ENCODE results near the gene UNC13D. TPM values are rescaled to one million over a fixed set of nuclear protein-coding genes. Genes with fewer than 3 reads are reported as not detected.
A peak's percentile ranks its signal among the peaks of the same experiment; 100 is the strongest.

The UNC13D gene
- total RNA-seq, 2 experiments from 2014 or later: 8.0 to 17.8 TPM

GRCh38 chr17:75842963-75843576, 1.1 kb downstream of the UNC13D start:
- Histone ChIP-seq H3K4me3 (ENCODE audit: low read depth, low read length, poor library complexity, severe bottlenecking) (peak overlapping the region; percentile 29), H3K27ac (ENCODE audit: low read depth, low read length, poor library complexity, severe bottlenecking) (no peak overlapping the region), H4K20me1 (ENCODE audit: insufficient read depth, low read length) (no peaks in the 10 kb centered on the region), H3K9me2 (ENCODE audit: insufficient read depth, low read length) (no peaks in the 10 kb centered on the region), H3K4me2 (ENCODE audit: low read length) (peak overlapping the region; percentile 27), H3K36me3 (ENCODE audit: insufficient read depth, low read length) (peaks cover 15% of the 10 kb centered on the region; the same call in 1 of the 2 replicates), H2AFZ (ENCODE audit: low read length) (peak overlapping the region; percentile 60), H3K9me3 (ENCODE audit: low read length) (no peaks in the 10 kb centered on the region), H3K79me2 (ENCODE audit: insufficient read depth, low read depth, low read length) (no peaks in the 10 kb centered on the region), H3K4me1 (ENCODE audit: insufficient read depth, low read length, poor library complexity, severe bottlenecking) (peaks cover 18% of the 10 kb centered on the region)
- no TSS peak for BruUV-seq (replicated peaks)
- ChIA-PET POLR2A (interaction anchor here (0.6 to 1.0 kb wide), 2 partner anchors 54 to 63 kb away, joined by 3 to 5 read pairs; no protein-coding TSS in a partner anchor), CTCF (ENCODE audit: unreplicated experiment) (no interaction called here)
- intact Hi-C loops (cut with micrococcal nuclease; ENCODE audit: unreplicated experiment): no loop called here
- TF ChIP-seq EZH2phosphoT487 (IDR thresholded peaks at IDR 0.05; ENCODE audit: borderline replicate concordance, low read depth, low read length) (no peak), CTCF (conservative IDR thresholded peaks at IDR 0.05; ENCODE audit: low read length) (no peak)
- DNase-seq (ENCODE audit: low spot score): no peak

DNA sequence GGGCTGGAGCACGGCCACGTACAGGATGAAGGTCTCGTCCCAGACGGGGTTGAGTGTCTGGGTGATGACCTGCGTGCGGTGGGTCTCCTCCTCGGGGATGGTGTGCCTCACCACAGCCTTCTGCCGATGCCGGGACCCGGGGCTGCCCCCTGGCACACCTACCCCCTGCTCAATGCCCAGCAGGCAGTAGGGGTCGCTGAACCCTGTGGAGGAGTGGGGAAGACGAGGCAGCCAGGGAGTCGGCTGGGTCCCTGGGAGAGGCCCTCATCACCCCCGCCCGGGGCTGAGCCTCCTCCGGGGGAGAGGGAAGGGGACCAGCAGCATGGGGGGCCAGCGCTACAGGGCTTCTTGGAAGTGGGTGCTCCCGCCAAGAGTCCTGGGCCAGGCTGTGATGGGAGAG, 1.8 kb downstream of the UNC13D start:
- H2AFZ ChIP-seq (ENCODE audit: low read length): no peak overlapping the region
- no peaks in the 10 kb centered on the region for H3K9me2 ChIP-seq (ENCODE audit: insufficient read depth, low read length)
- TF ChIP-seq CTCF (conservative IDR thresholded peaks at IDR 0.05; ENCODE audit: low read length) (no peak), EZH2phosphoT487 (IDR thresholded peaks at IDR 0.05; ENCODE audit: borderline replicate concordance, low read depth, low read length) (no peak)
- H3K36me3 ChIP-seq (ENCODE audit: insufficient read depth, low read length): peaks cover 9% of the 10 kb centered on the region; the same call in 1 of the 2 replicates
- no peak overlapping the region for H3K27ac ChIP-seq (ENCODE audit: low read depth, low read length, poor library complexity, severe bottlenecking)
- intact Hi-C loops (cut with micrococcal nuclease; ENCODE audit: unreplicated experiment): no loop called here
- no TSS peak for BruUV-seq (replicated peaks)
- no peak overlapping the region for H3K4me2 ChIP-seq (ENCODE audit: low read length)
- H4K20me1 ChIP-seq (ENCODE audit: insufficient read depth, low read length): no peaks in the 10 kb centered on the region
- POLR2A ChIA-PET: interaction anchor here (0.6 kb wide), 1 partner anchor 62 kb away, joined by 5 read pairs; no protein-coding TSS in a partner anchor
- DNase-seq (ENCODE audit: low spot score): no peak
- no peak overlapping the region for H3K4me3 ChIP-seq (ENCODE audit: low read depth, low read length, poor library complexity, severe bottlenecking)
- CTCF ChIA-PET (ENCODE audit: unreplicated experiment): no interaction called here
- peaks cover 18% of the 10 kb centered on the region for H3K4me1 ChIP-seq (ENCODE audit: insufficient read depth, low read length, poor library complexity, severe bottlenecking)
- H3K79me2 ChIP-seq (ENCODE audit: insufficient read depth, low read depth, low read length): no peaks in the 10 kb centered on the region
- H3K9me3 ChIP-seq (ENCODE audit: low read length): no peaks in the 10 kb centered on the region

DNA sequence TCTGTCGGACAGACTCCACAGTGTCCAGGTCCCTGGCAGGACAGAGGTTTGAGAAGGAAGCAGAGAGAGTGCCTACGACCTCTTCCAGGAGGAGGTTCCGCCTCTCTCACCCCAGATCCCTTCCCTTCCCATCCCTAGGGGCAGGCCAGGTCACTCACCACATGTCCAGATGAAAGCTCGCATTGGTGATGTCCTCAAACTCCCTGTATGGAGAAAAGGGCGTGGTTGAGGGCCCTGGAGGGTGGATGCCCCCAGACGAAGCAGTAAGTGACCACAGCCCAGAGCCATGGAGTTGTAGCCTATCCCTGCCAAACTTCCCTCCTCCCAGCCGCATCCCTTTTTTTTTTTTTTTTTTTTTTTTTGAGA, 3.4 kb downstream of the UNC13D start:
- intact Hi-C loops (cut with micrococcal nuclease; ENCODE audit: unreplicated experiment): no loop called here
- TF ChIP-seq CTCF (conservative IDR thresholded peaks at IDR 0.05; ENCODE audit: low read length): no peak
- TF ChIP-seq EZH2phosphoT487 (IDR thresholded peaks at IDR 0.05; ENCODE audit: borderline replicate concordance, low read depth, low read length): no peak
- no peaks in the 10 kb centered on the region for H3K9me3 ChIP-seq (ENCODE audit: low read length)
- H3K36me3 ChIP-seq (ENCODE audit: insufficient read depth, low read length): no peaks in the 10 kb centered on the region
- POLR2A ChIA-PET: interaction anchor here (0.6 kb wide), 1 partner anchor 132 kb away, joined by 3 read pairs; no protein-coding TSS in a partner anchor
- no peak overlapping the region for H3K4me2 ChIP-seq (ENCODE audit: low read length)
- H3K27ac ChIP-seq (ENCODE audit: low read depth, low read length, poor library complexity, severe bottlenecking): no peak overlapping the region
- no peak overlapping the region for H3K4me3 ChIP-seq (ENCODE audit: low read depth, low read length, poor library complexity, severe bottlenecking)
- no TSS peak for BruUV-seq (replicated peaks)
- H2AFZ ChIP-seq (ENCODE audit: low read length): no peak overlapping the region
- DNase-seq (ENCODE audit: low spot score): no peak
- peaks cover 18% of the 10 kb centered on the region for H3K4me1 ChIP-seq (ENCODE audit: insufficient read depth, low read length, poor library complexity, severe bottlenecking)
- H3K9me2 ChIP-seq (ENCODE audit: insufficient read depth, low read length): no peaks in the 10 kb centered on the region
- CTCF ChIA-PET (ENCODE audit: unreplicated experiment): no interaction called here
- no peaks in the 10 kb centered on the region for H3K79me2 ChIP-seq (ENCODE audit: insufficient read depth, low read depth, low read length)
- no peaks in the 10 kb centered on the region for H4K20me1 ChIP-seq (ENCODE audit: insufficient read depth, low read length)

Data from OCI-LY7 (cell line).